Muscle layer of duodenum (tissue), 2 donors: ENCODE measurements around the gene ZBTB20.

Experiments
- H3K27ac ChIP-seq: one replicate; pipeline ENCODE4 v1.7.0; 2013; ENCODE audit warnings: mild to moderate bottlenecking, low read length
- H3K27me3 ChIP-seq: one replicate; pipeline ENCODE4 v1.7.0; 2013; ENCODE audit warnings: low read depth, mild to moderate bottlenecking, control low read depth, low read length
- H3K36me3 ChIP-seq, 2 donors: one replicate each; pipeline ENCODE4 v1.7.0; 2013; ENCODE audit warnings: low read length in 2 of 2, control low read depth in 1 of 2, mild to moderate bottlenecking in 1 of 2; ENCODE audit not compliant: insufficient read depth in 2 of 2, control insufficient read depth in 1 of 2
- H3K4me1 ChIP-seq, 2 donors: one replicate each; pipeline ENCODE4 v1.7.0; 2013; ENCODE audit warnings: low read length in 2 of 2, mild to moderate bottlenecking in 2 of 2, control low read depth in 1 of 2, moderate library complexity in 1 of 2; ENCODE audit not compliant: insufficient read depth in 2 of 2, control insufficient read depth in 1 of 2
- H3K4me3 ChIP-seq, 2 donors: one replicate each; pipeline ENCODE4 v1.7.0; 2013; ENCODE audit warnings: low read length in 2 of 2, low read depth in 1 of 2, mild to moderate bottlenecking in 1 of 2
- H3K9me3 ChIP-seq, 2 donors: one replicate each; pipeline ENCODE4 v1.7.0; 2013; ENCODE audit warnings: low read length in 2 of 2, control low read depth in 1 of 2, mild to moderate bottlenecking in 1 of 2; ENCODE audit not compliant: control insufficient read depth in 1 of 2
- donor health status: healthy.

The ZBTB20 gene

DNA sequence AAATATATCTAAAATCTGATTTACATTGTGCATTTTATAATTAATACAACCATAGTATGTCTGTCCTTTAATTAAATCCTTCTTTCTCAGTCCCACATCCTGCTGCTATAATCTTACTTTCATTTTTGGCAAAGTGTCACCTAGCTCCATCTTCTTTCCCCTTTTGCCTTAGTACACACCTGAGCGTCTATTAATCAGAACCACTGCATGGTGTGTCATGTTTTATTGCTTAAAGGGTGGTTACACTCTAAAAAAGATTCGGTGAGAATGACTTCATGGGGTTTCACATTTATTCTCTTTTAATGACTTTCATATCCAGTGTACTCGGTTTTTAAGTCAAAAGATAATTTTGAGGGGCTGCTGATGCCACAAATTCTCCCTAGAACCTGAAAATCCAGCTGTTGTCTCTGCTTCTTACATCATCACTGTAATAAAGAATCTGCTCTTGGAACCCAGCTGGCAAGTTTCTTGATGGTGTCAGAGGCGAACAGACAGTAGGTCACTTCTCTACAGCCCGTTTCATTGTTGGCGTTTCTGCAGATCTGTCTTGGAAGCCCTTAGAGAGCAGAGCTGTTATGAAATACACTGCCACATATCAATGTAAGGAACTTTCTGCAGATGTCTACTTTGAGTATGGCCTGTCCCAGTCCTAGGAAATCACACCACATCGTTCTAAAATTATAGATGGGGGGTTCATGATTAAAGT lies 753.6 kb downstream of the ZBTB20 start:
- no peak overlapping the region for H3K4me3 ChIP-seq
- H3K27ac ChIP-seq, result no peak overlapping the region
- peaks cover 2 to 4% of the 10 kb centered on the region in 2 donors for H3K36me3 ChIP-seq
- H3K27me3 ChIP-seq, result no peaks in the 10 kb centered on the region
- peaks cover 8 to 13% of the 10 kb centered on the region in 2 donors for H3K4me1 ChIP-seq
- H3K9me3 ChIP-seq, result no peaks in the 10 kb centered on the region

DNA sequence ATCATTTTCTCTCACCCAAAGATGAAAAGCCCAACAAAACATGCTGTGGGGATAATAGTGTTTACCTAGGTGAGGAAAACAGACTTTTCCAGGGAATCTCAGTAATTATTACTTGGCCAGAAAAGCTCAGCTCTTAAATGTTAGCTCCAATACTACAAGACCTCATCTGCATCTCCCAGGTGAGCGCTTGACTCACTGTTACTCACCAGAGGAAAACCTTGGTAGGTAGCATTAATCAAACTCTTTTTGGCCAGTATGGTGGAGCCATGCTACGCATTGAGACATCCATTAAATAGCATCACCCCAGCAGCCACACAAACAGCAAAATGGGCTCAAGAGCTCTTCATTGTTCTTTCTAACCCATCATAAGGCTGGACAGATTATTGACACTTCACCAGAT lies 754.3 kb downstream of the ZBTB20 start:
- H3K36me3 ChIP-seq, result peaks cover 7 to 11% of the 10 kb centered on the region in 2 donors

GRCh38 chr3:114389156-114389555 lies 757.9 kb downstream of the ZBTB20 start:
- Histone ChIP-seq H3K4me1 (peaks cover 7 to 13% of the 10 kb centered on the region in 2 donors), H3K9me3 (no peaks in the 10 kb centered on the region)

More for the DNA sequence above, 754.3 kb downstream of the ZBTB20 start:
- Histone ChIP-seq H3K9me3 (no peaks in the 10 kb centered on the region), H3K4me3 (no peak overlapping the region), H3K27me3 (no peaks in the 10 kb centered on the region), H3K4me1 (peaks cover 8 to 13% of the 10 kb centered on the region in 2 donors), H3K27ac (no peak overlapping the region)

GRCh38 chr3:114384558-114384903 lies 762.6 kb downstream of the ZBTB20 start:
- Histone ChIP-seq H3K9me3 (no peaks in the 10 kb centered on the region), H3K27ac (peak overlapping the region; percentile 87), H3K36me3 (peaks cover 12 to 18% of the 10 kb centered on the region in 2 donors), H3K4me1 (peaks cover 4 to 29% of the 10 kb centered on the region in 2 donors), H3K4me3 (peak overlapping the region; percentile 55 to 57), H3K27me3 (no peaks in the 10 kb centered on the region)

More at GRCh38 chr3:114389156-114389555, 757.9 kb downstream of the ZBTB20 start:
- H3K36me3 ChIP-seq, result peaks cover 12 to 18% of the 10 kb centered on the region in 2 donors
- no peaks in the 10 kb centered on the region for H3K27me3 ChIP-seq
- H3K4me3 ChIP-seq, result no peak overlapping the region
- no peak overlapping the region for H3K27ac ChIP-seq

DNA sequence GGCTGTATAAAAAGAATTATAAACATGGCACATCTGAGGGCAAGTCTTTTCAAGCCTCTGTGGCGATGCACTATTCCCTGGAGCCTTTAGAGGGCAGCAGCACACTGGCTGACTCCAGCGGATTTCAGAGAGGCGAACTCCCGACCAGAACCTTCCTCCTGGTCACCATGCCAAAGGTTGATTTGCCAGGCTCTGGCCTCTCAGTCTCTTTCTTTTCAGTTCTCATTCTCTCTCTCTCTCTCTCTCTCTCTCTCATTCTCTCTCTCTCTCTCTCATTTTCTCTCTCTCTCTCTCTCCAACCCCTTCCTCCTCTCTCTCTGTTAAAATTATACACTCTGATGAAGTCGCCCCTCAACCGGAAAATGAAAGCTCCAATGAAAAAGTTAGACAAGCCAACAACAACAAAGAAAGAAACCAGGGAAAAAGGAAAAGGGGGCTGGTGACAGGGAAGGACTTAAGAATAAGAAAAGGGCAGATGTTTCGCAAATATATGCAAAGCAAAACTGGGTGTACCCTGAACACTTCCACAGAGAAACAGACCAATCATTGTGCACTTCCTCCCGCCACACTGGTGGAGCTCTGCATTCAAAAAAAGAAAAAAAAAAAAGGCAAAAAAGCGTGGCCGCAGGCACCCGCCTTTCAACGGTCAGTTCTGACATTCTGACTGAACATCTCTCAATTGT lies 763.1 kb downstream of the ZBTB20 start:
- H3K9me3 ChIP-seq, result no peaks in the 10 kb centered on the region
- no peaks in the 10 kb centered on the region for H3K27me3 ChIP-seq
- peak overlapping the region; percentile 55 to 57 for H3K4me3 ChIP-seq
- H3K27ac ChIP-seq, result peak overlapping the region; percentile 87
- H3K36me3 ChIP-seq, result peaks cover 12 to 18% of the 10 kb centered on the region in 2 donors
- H3K4me1 ChIP-seq, result peaks cover 4 to 32% of the 10 kb centered on the region in 2 donors

- peak overlapping the region; percentile 25 for H3K27ac ChIP-seq
- no peak overlapping the region for H3K4me3 ChIP-seq
- H3K27me3 ChIP-seq, result no peaks in the 10 kb centered on the region
- H3K4me1 ChIP-seq, result peaks cover 4 to 42% of the 10 kb centered on the region in 2 donors
- H3K36me3 ChIP-seq, result no peaks in the 10 kb centered on the region
- no peaks in the 10 kb centered on the region for H3K9me3 ChIP-seq
These were observed 766.8 kb downstream of the ZBTB20 start for GRCh38 chr3:114380233-114380651.

- H3K27me3 ChIP-seq, result no peaks in the 10 kb centered on the region
- no peak overlapping the region for H3K4me3 ChIP-seq
- H3K27ac ChIP-seq, result peak overlapping the region; percentile 25
- H3K9me3 ChIP-seq, result no peaks in the 10 kb centered on the region
- H3K36me3 ChIP-seq, result no peaks in the 10 kb centered on the region
- H3K4me1 ChIP-seq, result peaks cover 4 to 41% of the 10 kb centered on the region in 2 donors
These were observed 767.8 kb downstream of the ZBTB20 start for GRCh38 chr3:114379266-114379665.

DNA sequence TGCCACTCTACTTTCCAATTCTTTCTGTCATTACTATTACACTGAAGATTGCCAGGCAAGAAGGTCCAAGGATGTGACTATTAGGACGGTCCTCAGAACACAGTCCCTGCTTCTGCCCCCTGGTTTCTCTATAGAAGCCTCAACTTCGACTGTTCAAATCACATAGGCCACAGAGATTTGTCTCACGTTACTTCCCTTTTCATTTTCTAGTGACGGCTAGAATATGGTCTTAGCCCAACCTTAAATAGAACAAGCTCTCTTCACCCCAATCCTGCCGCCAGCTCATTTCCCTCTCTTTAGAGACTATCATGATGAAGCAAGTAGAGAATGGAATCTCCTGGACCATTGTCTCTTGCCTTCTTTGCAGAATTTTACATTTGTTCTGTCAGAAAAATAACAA lies 768.3 kb downstream of the ZBTB20 start:
- H3K4me1 ChIP-seq, result peaks cover 4 to 41% of the 10 kb centered on the region in 2 donors
- H3K27ac ChIP-seq, result no peak overlapping the region

GRCh38 chr3:114377426-114377825 lies 769.7 kb downstream of the ZBTB20 start:
- Histone ChIP-seq H3K36me3 (no peaks in the 10 kb centered on the region), H3K4me1 (peaks cover 4 to 41% of the 10 kb centered on the region in 2 donors), H3K9me3 (no peaks in the 10 kb centered on the region), H3K27ac (no peak overlapping the region), H3K4me3 (no peak overlapping the region), H3K27me3 (no peaks in the 10 kb centered on the region)

More for the DNA sequence above, 768.3 kb downstream of the ZBTB20 start:
- H3K27me3 ChIP-seq, result no peaks in the 10 kb centered on the region
- no peaks in the 10 kb centered on the region for H3K9me3 ChIP-seq
- H3K36me3 ChIP-seq, result no peaks in the 10 kb centered on the region
- H3K4me3 ChIP-seq, result no peak overlapping the region

- no peak overlapping the region for H3K27ac ChIP-seq
- peaks cover 4 to 40% of the 10 kb centered on the region in 2 donors for H3K4me1 ChIP-seq
These were observed 770.4 kb downstream of the ZBTB20 start for GRCh38 chr3:114376516-114377185.

More at GRCh38 chr3:114376516-114377185, 770.4 kb downstream of the ZBTB20 start:
- Histone ChIP-seq H3K36me3 (no peaks in the 10 kb centered on the region), H3K27me3 (no peaks in the 10 kb centered on the region), H3K9me3 (no peaks in the 10 kb centered on the region), H3K4me3 (no peak overlapping the region)
